Mesenchymal stem cell (in vitro differentiated cells and primary cell): ENCODE data around the gene TGM2.

Source experiments
- DNase-seq: peaks from one replicate; pipeline ENCODE4 v3.0.0-alpha.2; 2013
- H2AFZ ChIP-seq: one replicate; pipeline ENCODE4 v1.6.1; 2013; ENCODE audit warnings: low read depth, mild to moderate bottlenecking, control low read depth, inconsistent platforms, low read length, moderate library complexity
- H2AK5ac ChIP-seq: 2 replicates; pipeline ENCODE4 v1.6.1; 2013; ENCODE audit warnings: low read length, moderate library complexity, mild to moderate bottlenecking, inconsistent platforms; ENCODE audit not compliant: severe bottlenecking
- H2BK120ac ChIP-seq: one replicate; pipeline ENCODE4 v1.6.1; 2013; ENCODE audit warnings: low read depth, mild to moderate bottlenecking, inconsistent platforms, low read length, moderate library complexity
- H2BK12ac ChIP-seq, 2 experiments: one replicate each; pipeline ENCODE4 v1.6.1; 2013; ENCODE audit warnings: inconsistent platforms in 2 of 2, low read length in 2 of 2, mild to moderate bottlenecking in 2 of 2, moderate library complexity in 2 of 2, control low read depth in 1 of 2
- H2BK15ac ChIP-seq: one replicate; pipeline ENCODE4 v1.6.1; 2013; ENCODE audit warnings: mild to moderate bottlenecking, low read depth, inconsistent platforms; ENCODE audit not compliant: poor library complexity, severe bottlenecking
- H2BK5ac ChIP-seq: 2 replicates; pipeline ENCODE4 v1.6.1; 2013; ENCODE audit warnings: low read depth, mild to moderate bottlenecking, low read length, control low read depth, inconsistent platforms; ENCODE audit not compliant: poor library complexity, severe bottlenecking
- H3K14ac ChIP-seq, 2 experiments: one replicate each; pipeline ENCODE4 v1.6.1; 2013; ENCODE audit warnings: inconsistent platforms in 2 of 2, low read length in 2 of 2, control low read depth in 1 of 2, mild to moderate bottlenecking in 1 of 2, moderate library complexity in 1 of 2
- H3K18ac ChIP-seq, 2 experiments: one replicate each; pipeline ENCODE4 v1.6.1; 2013; ENCODE audit warnings: inconsistent platforms in 2 of 2, low read length in 2 of 2, control low read depth in 1 of 2, low read depth in 1 of 2, mild to moderate bottlenecking in 1 of 2
- H3K23ac ChIP-seq, 2 experiments: one replicate each; pipeline ENCODE4 v1.6.1; 2013; ENCODE audit warnings: inconsistent platforms in 2 of 2, low read length in 2 of 2, mild to moderate bottlenecking in 2 of 2, moderate library complexity in 2 of 2, control low read depth in 1 of 2
- H3K27ac ChIP-seq: 2 replicates; pipeline ENCODE4 v1.5.1; 2013; ENCODE audit warnings: mild to moderate bottlenecking, moderate library complexity, low read length, control low read depth, inconsistent platforms; ENCODE audit not compliant: poor library complexity, severe bottlenecking
- H3K27me3 ChIP-seq, 2 experiments: 2 replicates each; pipeline versions ENCODE4 v1.6.1 to v1.7.0; 2013; ENCODE audit warnings: low read length in 2 of 2, mild to moderate bottlenecking in 2 of 2, moderate library complexity in 2 of 2, control low read depth in 1 of 2, inconsistent platforms in 1 of 2; ENCODE audit not compliant: control insufficient read depth in 1 of 2, insufficient read depth in 1 of 2
- H3K36me3 ChIP-seq, 2 experiments: 2 replicates each; pipeline versions ENCODE4 v1.6.1 to v1.7.0; 2013; ENCODE audit warnings: low read length in 2 of 2, control low read depth in 1 of 2, inconsistent platforms in 1 of 2, low read depth in 1 of 2, mild to moderate bottlenecking in 1 of 2; ENCODE audit not compliant: insufficient read depth in 2 of 2, control insufficient read depth in 1 of 2
- H3K4ac ChIP-seq, 2 experiments: one replicate each; pipeline ENCODE4 v1.6.1; 2013; ENCODE audit warnings: inconsistent platforms in 2 of 2, low read length in 2 of 2, mild to moderate bottlenecking in 2 of 2, moderate library complexity in 2 of 2, control low read depth in 1 of 2, low read depth in 1 of 2
- H3K4me1 ChIP-seq: 2 replicates; pipeline ENCODE4 v1.6.1; 2013; ENCODE audit warnings: low read depth, low read length, control low read depth; ENCODE audit not compliant: control insufficient read depth, insufficient read depth
- H3K4me2 ChIP-seq: 2 replicates; pipeline ENCODE4 v1.6.1; 2013; ENCODE audit warnings: low read length, mild to moderate bottlenecking, inconsistent platforms; ENCODE audit not compliant: poor library complexity, severe bottlenecking
- H3K4me3 ChIP-seq, 2 experiments: 2 replicates each; pipeline versions ENCODE4 v1.5.1 to v1.7.0; 2013; ENCODE audit warnings: low read length in 2 of 2, mild to moderate bottlenecking in 2 of 2, control low read depth in 1 of 2, low read depth in 1 of 2; ENCODE audit not compliant: insufficient read depth in 1 of 2
- H3K79me1 ChIP-seq: replicated peaks from 2 replicates; pipeline ENCODE4 v1.6.1; 2013; ENCODE audit warnings: mild to moderate bottlenecking, control low read depth, low read length, inconsistent platforms; ENCODE audit not compliant: poor library complexity, severe bottlenecking
- H3K9ac ChIP-seq: 2 replicates; pipeline ENCODE4 v1.7.0; 2013; ENCODE audit warnings: mild to moderate bottlenecking, low read length, moderate library complexity
- H3K9me3 ChIP-seq: 2 replicates; pipeline ENCODE4 v1.7.0; 2013; ENCODE audit warnings: mild to moderate bottlenecking, low read length; ENCODE audit not compliant: control insufficient read depth
- H4K8ac ChIP-seq: one replicate; pipeline ENCODE4 v1.6.1; 2013; ENCODE audit warnings: inconsistent platforms, mild to moderate bottlenecking, low read length, moderate library complexity
- H4K91ac ChIP-seq: one replicate; pipeline ENCODE4 v1.6.1; 2013; ENCODE audit warnings: mild to moderate bottlenecking, low read length, inconsistent platforms
- WGBS: methylation state at CpG from one replicate; pipeline ENCODE4 v1.1.7; 2013; ENCODE audit warnings: mixed read lengths; 5-methylcytosine and 5-hydroxymethylcytosine counted together

Gene TGM2

DNA sequence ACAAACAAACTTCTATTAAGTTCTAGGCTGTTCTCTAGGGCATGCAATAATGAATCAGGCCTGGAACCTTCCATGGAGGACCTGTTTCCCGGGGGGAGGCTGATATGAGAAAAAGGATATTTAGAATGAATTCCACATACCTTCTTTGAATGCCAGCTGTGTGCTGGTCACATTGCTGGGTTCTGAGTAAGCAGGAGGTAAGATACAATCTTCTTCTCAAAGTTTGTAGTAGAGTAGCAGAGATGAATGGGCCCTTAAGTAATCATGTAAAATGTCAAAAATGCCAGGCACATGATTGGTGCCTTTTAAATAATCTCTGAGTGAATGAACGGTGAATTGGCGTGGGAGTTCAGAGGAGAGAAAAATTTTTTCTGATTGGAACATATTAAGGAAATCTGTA is 47.4 kb downstream of the TGM2 start:
- no peak overlapping the region for H2BK120ac ChIP-seq
- H2BK5ac ChIP-seq, result no peak overlapping the region
- no peak overlapping the region for H3K4me3 ChIP-seq
- H3K18ac ChIP-seq, result peak overlapping the region in 1 of 2 experiments; percentile 49
- peaks cover 3% of the 10 kb centered on the region for H3K4me1 ChIP-seq
- H3K23ac ChIP-seq, result no peak overlapping the region
- no peak for DNase-seq
- H4K8ac ChIP-seq, result no peak overlapping the region
- H3K36me3 ChIP-seq, result no peaks in the 10 kb centered on the region
- no peak overlapping the region for H3K9ac ChIP-seq
- no peak overlapping the region for H2AFZ ChIP-seq
- no peaks in the 10 kb centered on the region for H3K27me3 ChIP-seq
- H4K91ac ChIP-seq, result no peak overlapping the region
- H2AK5ac ChIP-seq, result no peak overlapping the region
- no peak overlapping the region for H3K14ac ChIP-seq
- peak overlapping the region; percentile 28 for H3K27ac ChIP-seq
- 4% methylated on average over 3 of the region's 3 CpGs for WGBS
- H3K4ac ChIP-seq, result no peak overlapping the region
- H3K4me2 ChIP-seq, result no peak overlapping the region
- no peak overlapping the region for H2BK15ac ChIP-seq
- no peaks in the 10 kb centered on the region for H3K9me3 ChIP-seq
- no peaks in the 10 kb centered on the region for H3K79me1 ChIP-seq
- no peak overlapping the region for H2BK12ac ChIP-seq

DNA sequence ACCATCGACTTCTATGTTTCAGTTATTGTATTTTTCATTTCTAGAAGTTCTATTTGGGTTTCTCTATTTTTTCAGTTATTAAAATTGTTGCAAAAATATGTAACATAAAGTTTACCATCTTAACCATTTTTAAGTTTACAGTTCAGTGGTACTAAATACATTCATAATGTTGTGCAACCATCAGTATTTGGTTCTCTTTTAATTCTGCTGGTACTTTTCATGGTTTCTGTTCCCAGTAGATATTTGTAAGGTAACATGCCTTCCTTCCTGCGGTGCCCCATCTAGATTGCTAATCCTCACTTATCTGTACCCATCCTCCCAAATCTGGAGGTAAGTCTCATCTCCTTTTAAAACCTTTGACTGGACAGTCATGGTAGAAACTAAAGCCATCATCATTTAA is 47.9 kb downstream of the TGM2 start:
- Histone ChIP-seq H3K36me3 (no peaks in the 10 kb centered on the region), H2AFZ (no peak overlapping the region), H2AK5ac (no peak overlapping the region), H2BK12ac (no peak overlapping the region), H2BK15ac (no peak overlapping the region), H3K9me3 (no peaks in the 10 kb centered on the region), H3K4ac (no peak overlapping the region), H3K18ac (no peak overlapping the region), H3K79me1 (no peaks in the 10 kb centered on the region), H2BK120ac (no peak overlapping the region), H3K4me3 (no peak overlapping the region), H3K9ac (no peak overlapping the region), H2BK5ac (no peak overlapping the region), H3K4me2 (no peak overlapping the region), H3K14ac (no peak overlapping the region), H3K23ac (no peak overlapping the region), H3K27ac (peak overlapping the region; percentile 42), H4K8ac (no peak overlapping the region), H3K27me3 (no peaks in the 10 kb centered on the region), H4K91ac (no peak overlapping the region), H3K4me1 (peaks cover 3% of the 10 kb centered on the region)
- WGBS, result 94% methylated on average over 1 of the region's 2 CpGs
- no peak for DNase-seq

DNA sequence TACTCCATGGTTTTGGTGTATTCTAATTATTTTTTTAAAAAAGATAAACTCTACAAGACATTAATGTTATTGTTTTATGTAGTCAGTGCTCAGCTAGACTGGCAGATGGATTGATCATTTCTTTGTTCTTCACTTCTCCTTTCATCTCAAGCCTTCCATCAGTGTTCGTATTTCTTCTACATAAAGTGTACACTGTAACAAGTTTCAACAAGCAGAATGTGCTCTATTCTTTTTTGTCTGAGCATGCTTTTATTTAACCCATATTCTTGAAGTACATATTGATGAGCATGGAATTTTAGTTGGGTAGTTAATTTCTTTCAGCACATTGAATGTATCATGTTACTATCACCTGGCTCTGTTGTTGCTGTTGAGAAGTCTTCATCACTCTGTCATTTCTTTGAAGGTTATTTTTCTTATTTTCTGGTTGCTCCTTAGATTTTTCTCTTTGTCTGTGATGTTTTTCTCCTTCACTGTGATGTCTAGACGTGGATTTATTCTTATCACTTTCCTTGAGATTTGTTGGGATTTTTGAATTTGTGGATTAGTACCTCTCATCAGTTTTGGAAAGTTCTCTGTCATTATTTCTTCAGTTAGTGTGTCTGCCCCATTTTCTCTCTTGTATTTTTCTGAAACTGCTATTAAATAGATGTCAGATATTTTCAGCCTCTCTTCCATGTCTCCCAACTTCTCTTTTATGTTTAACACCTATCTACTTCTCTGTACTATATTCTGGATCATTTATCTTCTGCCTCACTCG is 48.5 kb downstream of the TGM2 start:
- Histone ChIP-seq H3K14ac (no peak overlapping the region), H3K4me2 (no peak overlapping the region), H2AK5ac (no peak overlapping the region), H3K4me1 (peaks cover 2% of the 10 kb centered on the region), H2BK5ac (no peak overlapping the region), H2AFZ (no peak overlapping the region), H3K27ac (no peak overlapping the region), H2BK120ac (no peak overlapping the region), H4K8ac (no peak overlapping the region), H2BK15ac (no peak overlapping the region), H4K91ac (no peak overlapping the region), H3K18ac (no peak overlapping the region), H3K79me1 (no peaks in the 10 kb centered on the region), H3K9ac (no peak overlapping the region), H2BK12ac (no peak overlapping the region), H3K27me3 (peaks cover 0 to 2% of the 10 kb centered on the region in 2 experiments), H3K4me3 (no peak overlapping the region), H3K4ac (no peak overlapping the region), H3K9me3 (no peaks in the 10 kb centered on the region), H3K23ac (no peak overlapping the region), H3K36me3 (no peaks in the 10 kb centered on the region)
- WGBS, result no CpG with 5 or more reads among the region's 3 CpGs
- DNase-seq, result no peak

DNA sequence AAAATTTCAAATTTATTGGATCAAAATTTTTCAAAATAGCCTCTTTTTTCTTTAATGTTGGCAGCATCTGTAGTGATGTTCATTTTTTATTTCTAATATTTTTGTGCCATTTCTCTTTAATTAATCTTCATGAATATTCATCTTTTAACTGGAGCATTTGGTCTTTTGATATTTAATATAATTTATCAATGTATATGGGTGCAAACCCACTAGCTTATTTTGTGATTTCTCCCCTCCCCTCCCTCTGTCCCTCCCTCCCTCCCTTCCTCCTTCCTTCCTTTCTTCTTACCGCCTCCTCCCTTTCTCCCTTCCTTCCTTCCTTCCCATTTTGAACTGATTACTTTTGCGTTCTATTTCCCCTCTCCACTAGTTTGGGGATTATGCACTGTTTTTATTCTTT is 49.2 kb downstream of the TGM2 start:
- no peak overlapping the region for H4K8ac ChIP-seq
- H2BK120ac ChIP-seq, result no peak overlapping the region
- no peak overlapping the region for H3K27ac ChIP-seq
- no peaks in the 10 kb centered on the region for H3K9me3 ChIP-seq
- no peak for DNase-seq
- no peak overlapping the region for H2BK15ac ChIP-seq
- no peak overlapping the region for H4K91ac ChIP-seq
- no peaks in the 10 kb centered on the region for H3K79me1 ChIP-seq
- no peak overlapping the region for H3K4ac ChIP-seq
- H3K4me2 ChIP-seq, result no peak overlapping the region
- no peak overlapping the region for H2AK5ac ChIP-seq
- no peak overlapping the region for H3K9ac ChIP-seq
- H2BK5ac ChIP-seq, result no peak overlapping the region
- H3K4me1 ChIP-seq, result peaks cover 2% of the 10 kb centered on the region
- no peak overlapping the region for H2AFZ ChIP-seq
- WGBS, result 80% methylated on average over 1 of the region's 2 CpGs
- H2BK12ac ChIP-seq, result no peak overlapping the region
- H3K27me3 ChIP-seq, result peaks cover 0 to 5% of the 10 kb centered on the region in 2 experiments
- no peak overlapping the region for H3K23ac ChIP-seq
- H3K4me3 ChIP-seq, result no peak overlapping the region
- no peaks in the 10 kb centered on the region for H3K36me3 ChIP-seq
- no peak overlapping the region for H3K14ac ChIP-seq
- no peak overlapping the region for H3K18ac ChIP-seq
